H1 (cell line): ENCODE measurements around the gene ABCA5. TPM values are rescaled to one million over a fixed set of nuclear protein-coding genes. Genes with fewer than 3 reads are reported as not detected.

Experiments used
- CTCF ChIA-PET: fragments of 300-600 bp; sonication (Branson Sonifier 250); formaldehyde crosslinking; loops from one replicate; lab custom pipeline; 2021; ENCODE audit not compliant: partially characterized antibody; lab: Charles Lee
- POLR2A ChIA-PET: fragments of 300-600 bp; sonication (Branson Sonifier 250); formaldehyde crosslinking; loops from one replicate; lab custom pipeline; 2021; ENCODE audit warnings: inconsistent platforms; ENCODE audit not compliant: partially characterized antibody; lab: Charles Lee
- DNase-seq, 2 experiments: peaks; one replicate each; pipeline versions ENCODE4 v3.0.0 to v3.0.0-alpha.2; 2010 to 2022; ENCODE audit warnings: low spot score in 2 of 2, low read depth in 1 of 2, mixed read lengths in 1 of 2
- FAIRE-seq: peaks from 2 replicates; lab custom pipeline; 2011; peaks lifted over from hg19 to GRCh38; lab: Jason Lieb, UNC
- H2AFZ ChIP-seq: 2 replicates; pipeline ENCODE4 v1.8.1; 2012; ENCODE audit warnings: low read length, inconsistent platforms
- H2AK5ac ChIP-seq: 2 replicates; pipeline ENCODE4 v1.6.1; 2013; ENCODE audit warnings: low read depth, low read length
- H2BK120ac ChIP-seq: replicated peaks from 2 replicates; pipeline ENCODE3; 2013; ENCODE audit warnings: low read depth, low read length, inconsistent platforms
- H2BK12ac ChIP-seq: 2 replicates; pipeline ENCODE4 v1.6.1; 2013; ENCODE audit warnings: low read depth, low read length
- H2BK15ac ChIP-seq: 2 replicates; pipeline ENCODE4 v1.6.1; 2013; ENCODE audit warnings: low read length
- H2BK20ac ChIP-seq: 2 replicates; pipeline ENCODE4 v1.6.1; 2013; ENCODE audit warnings: low read length
- H2BK5ac ChIP-seq: 2 replicates; pipeline ENCODE4 v1.6.1; 2013; ENCODE audit warnings: low read depth, low read length
- H3K14ac ChIP-seq: 2 replicates; pipeline ENCODE4 v1.6.1; 2013; ENCODE audit warnings: inconsistent platforms; ENCODE audit not compliant: insufficient read length
- H3K18ac ChIP-seq: 2 replicates; pipeline ENCODE4 v1.6.1; 2013; ENCODE audit warnings: low read length; ENCODE audit errors: extremely low read depth
- H3K23ac ChIP-seq: 2 replicates; pipeline ENCODE4 v1.6.1; 2013; ENCODE audit warnings: inconsistent platforms; ENCODE audit not compliant: insufficient read length
- H3K23me2 ChIP-seq: 2 replicates; pipeline ENCODE4 v1.6.1; 2013; ENCODE audit warnings: low read depth, low read length
- H3K27ac ChIP-seq: 2 replicates; pipeline ENCODE4 v1.6.1; 2011; ENCODE audit warnings: low read depth, low read length, inconsistent platforms
- H3K27me3 ChIP-seq, 4 experiments: replicated peaks in 1 of 4; 1 replicate in 1 of 4; 2 replicates in 3 of 4; pipeline versions ENCODE4 v1.6.1 to v1.8.1; 2011 to 2013; ENCODE audit warnings: low read length in 3 of 4, mild to moderate bottlenecking in 3 of 4, inconsistent platforms in 2 of 4, mixed read lengths in 2 of 4, moderate library complexity in 1 of 4; ENCODE audit not compliant: control insufficient read depth in 3 of 4, insufficient read depth in 3 of 4; ENCODE audit errors: extremely low read depth in 1 of 4
- H3K36me3 ChIP-seq, 4 experiments: 2 replicates each; pipeline versions ENCODE4 v1.6.1 to v1.8.1; 2011 to 2013; ENCODE audit warnings: mild to moderate bottlenecking in 4 of 4, low read length in 3 of 4, moderate library complexity in 2 of 4, control low read depth in 1 of 4, inconsistent platforms in 1 of 4; ENCODE audit not compliant: insufficient read depth in 4 of 4, control insufficient read depth in 2 of 4
- H3K4ac ChIP-seq: replicated peaks from 2 replicates; pipeline ENCODE3; 2013; ENCODE audit warnings: low read length, low read depth, mixed read lengths, inconsistent platforms; ENCODE audit not compliant: insufficient read length
- H3K4me1 ChIP-seq, 4 experiments: replicated peaks in 1 of 4; 1 replicate in 1 of 4; 2 replicates in 3 of 4; pipeline versions ENCODE4 v1.6.1 to v1.8.1; 2011 to 2013; ENCODE audit warnings: low read length in 3 of 4, inconsistent platforms in 2 of 4, mixed read lengths in 1 of 4; ENCODE audit not compliant: insufficient read depth in 4 of 4, control insufficient read depth in 3 of 4
- H3K4me2 ChIP-seq, 2 experiments: 2 replicates each; pipeline versions ENCODE4 v1.6.1 to v1.8.1; 2011 to 2013; ENCODE audit warnings: low read depth in 2 of 2, low read length in 2 of 2, control low read depth in 1 of 2, inconsistent platforms in 1 of 2, mild to moderate bottlenecking in 1 of 2; ENCODE audit not compliant: insufficient read depth in 1 of 2
- H3K4me3 ChIP-seq, 4 experiments: fragments of 200-600, 300-600 bp in 1 of 4; sonication (generic), shearing (Covaris generic), sonication (Bioruptor Twin) in 1 of 4; 2 replicates each; pipeline versions ENCODE4 v1.5.1 to v1.8.1; 2011 to 2016; ENCODE audit warnings: low read length in 4 of 4, low read depth in 3 of 4, control low read depth in 2 of 4, inconsistent platforms in 2 of 4, mild to moderate bottlenecking in 2 of 4, mixed read lengths in 1 of 4, moderate library complexity in 1 of 4; ENCODE audit not compliant: insufficient read depth in 2 of 4; ENCODE audit errors: extremely low read depth in 1 of 4
- H3K56ac ChIP-seq: replicated peaks from 2 replicates; pipeline ENCODE3; 2013; ENCODE audit warnings: low read depth, mild to moderate bottlenecking, mixed read lengths, low read length, inconsistent platforms; ENCODE audit not compliant: insufficient read length
- H3K79me1 ChIP-seq: 2 replicates; pipeline ENCODE4 v1.6.1; 2013; ENCODE audit warnings: low read depth, low read length, control low read depth
- H3K79me2 ChIP-seq, 2 experiments: 2 replicates each; pipeline versions ENCODE4 v1.6.1 to v1.8.1; 2012 to 2013; ENCODE audit warnings: low read length in 2 of 2, mild to moderate bottlenecking in 2 of 2, inconsistent platforms in 1 of 2; ENCODE audit not compliant: insufficient read depth in 2 of 2, control insufficient read depth in 1 of 2
- H3K9ac ChIP-seq, 4 experiments: replicated peaks in 1 of 4; 1 replicate in 1 of 4; 2 replicates in 3 of 4; pipeline versions ENCODE4 v1.6.1 to v1.8.1; 2011 to 2013; ENCODE audit warnings: low read depth in 3 of 4, low read length in 3 of 4, control low read depth in 2 of 4, mild to moderate bottlenecking in 2 of 4, moderate library complexity in 2 of 4, inconsistent platforms in 1 of 4; ENCODE audit errors: extremely low read depth in 1 of 4
- H3K9me3 ChIP-seq, 2 experiments: 2 replicates each; pipeline versions ENCODE4 v1.6.1 to v1.8.1; 2012 to 2013; ENCODE audit warnings: mild to moderate bottlenecking in 2 of 2, moderate library complexity in 2 of 2, control low read depth in 1 of 2, inconsistent platforms in 1 of 2, low read depth in 1 of 2, low read length in 1 of 2, mixed read lengths in 1 of 2; ENCODE audit not compliant: insufficient read depth in 2 of 2
- H4K20me1 ChIP-seq, 2 experiments: replicated peaks in 1 of 2; 2 replicates each; pipeline versions ENCODE3 to v1.8.1; 2011 to 2013; ENCODE audit warnings: inconsistent platforms in 2 of 2, low read length in 2 of 2, mild to moderate bottlenecking in 1 of 2; ENCODE audit not compliant: insufficient read depth in 2 of 2, control insufficient read depth in 1 of 2
- H4K5ac ChIP-seq: 2 replicates; pipeline ENCODE4 v1.6.1; 2013; ENCODE audit warnings: low read length, low read depth, mixed read lengths, inconsistent platforms; ENCODE audit not compliant: insufficient read length
- H4K8ac ChIP-seq: 2 replicates; pipeline ENCODE4 v1.8.0; 2013; ENCODE audit warnings: mild to moderate bottlenecking, moderate library complexity, low read length, inconsistent platforms; ENCODE audit not compliant: insufficient read depth; ENCODE audit errors: extremely low read depth
- H4K91ac ChIP-seq: replicated peaks from 2 replicates; pipeline ENCODE3; 2013; ENCODE audit warnings: low read length, mixed read lengths, inconsistent platforms; ENCODE audit not compliant: insufficient read length
- CBX8 ChIP-seq: fragments of 300-800, 300-1000 bp; sonication (generic); IDR thresholded peaks from 2 replicates; pipeline ENCODE4 v1.7.1; 2016; ENCODE audit warnings: low read depth, low read length, borderline replicate concordance
- EP300 ChIP-seq, 2 experiments: IDR thresholded peaks; 1 replicate in 1 of 2; 2 replicates in 1 of 2; pipeline ENCODE4 v1.6.1; 2011 to 2012; ENCODE audit warnings: low read depth in 2 of 2, low read length in 2 of 2, mild to moderate bottlenecking in 2 of 2, borderline replicate concordance in 1 of 2, inconsistent platforms in 1 of 2, moderate library complexity in 1 of 2
- FOSL1 ChIP-seq: IDR thresholded peaks from 2 replicates; pipeline ENCODE4 v1.6.1; 2011; ENCODE audit warnings: mild to moderate bottlenecking, low read depth, low read length, moderate library complexity; ENCODE audit not compliant: insufficient read depth
- SIRT6 ChIP-seq: IDR thresholded peaks from one replicate; pipeline ENCODE4 v1.7.1; 2012; ENCODE audit warnings: low read length, inconsistent platforms
- WGBS, 2 experiments: shearing (Covaris generic) in 1 of 2; methylation state at CpG; one replicate each; pipeline versions ENCODE4 v1.1.6 to v1.1.7; 2013 to 2015; ENCODE audit warnings: low lambda C conversion rate in 2 of 2, mixed read lengths in 2 of 2, inconsistent platforms in 1 of 2, low coverage in 1 of 2, missing lambda C conversion rate in 1 of 2; ENCODE audit not compliant: insufficient replicate concordance in 2 of 2, insufficient coverage in 1 of 2, insufficient read length in 1 of 2; ENCODE audit errors: extremely low coverage in 1 of 2, missing lambda C conversion rate in 1 of 2; 5-methylcytosine and 5-hydroxymethylcytosine counted together
- polyA plus RNA-seq, 7 experiments: library from polyadenylated mRNA; depleted of rRNA in 3 of 7; stranded (reverse) in 5 of 7; unstranded in 2 of 7; fragments of >200 nt in 5 of 7; fragments of 200-250 nt in 2 of 7; gene quantifications; 1 replicate in 5 of 7; 2 replicates in 1 of 7; 4 replicates in 1 of 7; pipeline versions ENCODE4 v1.2.1 to v1.2.3, GENCODE V29; 2011 to 2013; ENCODE audit warnings: missing spikeins in 2 of 7, mixed read lengths in 2 of 7
- total RNA-seq: library from RNA; stranded (reverse); fragmentation: NEBNext Ultra II Directional; extraction: Animal tissue kit (Norgen Biotek cat#: 25700); gene quantifications from 2 replicates; pipeline ENCODE4 v1.2.1, GENCODE V29; 2021

ABCA5 gene
- total and polyA plus RNA-seq, 2 of the 8 experiments (the other 6 are each of a cell fraction or from before 2014, with no cell fraction given) = 1.3 to 4.1 TPM

DNA sequence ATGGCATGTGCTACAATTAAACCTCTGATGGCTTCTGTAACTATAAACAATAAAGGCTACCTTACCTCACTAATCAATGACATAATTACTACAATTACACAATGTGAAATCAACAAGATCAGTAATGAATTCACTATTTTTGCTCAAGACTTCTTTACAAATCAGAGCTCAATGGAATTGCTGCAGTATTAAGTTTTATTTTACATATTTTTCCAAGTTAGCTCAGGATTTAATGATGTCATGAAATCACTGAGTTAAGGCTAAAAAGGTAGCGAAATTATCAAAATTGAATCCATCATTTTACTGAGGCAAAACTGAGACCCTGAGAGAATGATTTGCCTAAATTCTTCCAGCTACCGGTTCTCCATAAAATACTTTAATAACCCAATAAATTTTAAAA, 21.8 kb downstream of the ABCA5 start:
- Histone ChIP-seq H2BK120ac (no peak overlapping the region), H3K27me3 (peaks cover 0 to 1% (median 0%) of the 10 kb centered on the region in 4 experiments; a peak in 1 of 7 replicates), H2BK20ac (no peak overlapping the region), H3K4me1 (no peaks in the 10 kb centered on the region), H3K4me2 (no peak overlapping the region), H3K14ac (no peak overlapping the region), H3K56ac (no peak overlapping the region), H4K91ac (no peak overlapping the region), H3K23ac (no peak overlapping the region), H2BK12ac (no peak overlapping the region), H3K79me2 (no peaks in the 10 kb centered on the region), H3K4ac (no peak overlapping the region), H3K18ac (no peak overlapping the region), H2AK5ac (no peak overlapping the region), H3K23me2 (no peaks in the 10 kb centered on the region), H3K4me3 (no peak overlapping the region), H4K8ac (no peak overlapping the region), H3K36me3 (peaks cover 0 to under 1% (median 0%) of the 10 kb centered on the region in 4 experiments; a peak in 1 of 8 replicates), H3K27ac (no peak overlapping the region), H4K5ac (no peak overlapping the region), H3K9ac (no peak overlapping the region), H3K79me1 (no peaks in the 10 kb centered on the region), H2BK5ac (no peak overlapping the region), H2BK15ac (no peak overlapping the region), H4K20me1 (no peaks in the 10 kb centered on the region), H2AFZ (no peak overlapping the region), H3K9me3 (peaks cover under 1% of the 10 kb centered on the region in 2 experiments; a peak in 1 of 4 replicates)
- 93% methylated on average over 2 of the region's 2 CpGs; no CpG with 5 or more reads in 1 of the 2 experiments for WGBS, 2 experiments
- FAIRE-seq (no peak), DNase-seq (no peak)
- CTCF ChIA-PET = interaction anchor here (0.6 to 1.1 kb wide), 2 partner anchors 12 to 213 kb away, joined by 3 read pairs; no protein-coding TSS in a partner anchor
- POLR2A ChIA-PET = no interaction called here
- TF ChIP-seq CBX8 (no peak), EP300 (IDR thresholded peaks at IDR 0.05; ENCODE audit: borderline replicate concordance in 1 of 2, low read depth in 2 of 2, low read length in 2 of 2) (no peak), FOSL1 (no peak), SIRT6 (no peak)
